Stimulated activated naive CD4-positive, alpha-beta T cell treated with Interleukin-2 at 50 U/mL for 16 hours (primary cell): ENCODE data around the gene TAF1.
"Not testable (repeated sequence)": the region's sequence is repeated elsewhere in the genome, so short reads cannot be mapped to it uniquely, and the experiment has no call there.

Experiments
- DNase-seq: peaks from one replicate; lab custom pipeline; 2025; lab: John Stamatoyannopoulos, UW

TAF1 gene

GRCh38 chrX:71420686-71421085, 54.5 kb downstream of the TAF1 start:
- DNase-seq = no peak

GRCh38 chrX:71432733-71433132, 66.6 kb downstream of the TAF1 start:
- DNase-seq = no peak

GRCh38 chrX:71438750-71439149, 72.6 kb downstream of the TAF1 start:
- DNase-seq = no peak

GRCh38 chrX:71439420-71439819, 73.3 kb downstream of the TAF1 start:
- no peak for DNase-seq

- no peak for DNase-seq
These were observed 73.7 kb downstream of the TAF1 start for GRCh38 chrX:71439896-71440295.

GRCh38 chrX:71440401-71440800, 74.2 kb downstream of the TAF1 start:
- DNase-seq = no peak

- not testable (repeated sequence) for DNase-seq
These were observed 75.7 kb downstream of the TAF1 start for GRCh38 chrX:71441809-71442208.

GRCh38 chrX:71450433-71451106, 84.4 kb downstream of the TAF1 start:
- DNase-seq = no peak

GRCh38 chrX:71451518-71451917, 85.4 kb downstream of the TAF1 start:
- not testable (repeated sequence) for DNase-seq

GRCh38 chrX:71453056-71453455, 86.9 kb downstream of the TAF1 start:
- no peak for DNase-seq

- no peak for DNase-seq
These were observed 88.1 kb downstream of the TAF1 start for GRCh38 chrX:71454222-71454621.

- no peak for DNase-seq
These were observed 92.7 kb downstream of the TAF1 start for GRCh38 chrX:71458866-71459265.

GRCh38 chrX:71464968-71465367, 98.8 kb downstream of the TAF1 start:
- no peak for DNase-seq

- DNase-seq = no peak
These were observed 100.9 kb downstream of the TAF1 start for GRCh38 chrX:71466979-71467523.

- DNase-seq = no peak
These were observed 109.8 kb downstream of the TAF1 start for GRCh38 chrX:71475785-71476540.

GRCh38 chrX:71482228-71482958, 116.2 kb downstream of the TAF1 start:
- DNase-seq = no peak

- no peak for DNase-seq
These were observed 121.7 kb downstream of the TAF1 start for GRCh38 chrX:71487814-71488213.

GRCh38 chrX:71489540-71489939, 123.4 kb downstream of the TAF1 start:
- DNase-seq = no peak

GRCh38 chrX:71492231-71493065, 126.3 kb downstream of the TAF1 start:
- peak; percentile 28 for DNase-seq

- DNase-seq = no peak
These were observed 127.0 kb downstream of the TAF1 start for GRCh38 chrX:71493111-71493613.

- not testable (repeated sequence) for DNase-seq
These were observed 129.8 kb downstream of the TAF1 start for GRCh38 chrX:71495979-71496378.

GRCh38 chrX:71496476-71496875, 130.3 kb downstream of the TAF1 start:
- DNase-seq = no peak
